WTC11 (cell line): Measurements from ENCODE around the gene COPZ1.

Source experiments
- CBFB ChIP-seq: sonication (generic); formaldehyde crosslinking; IDR thresholded peaks from 2 replicates; pipeline ENCODE4 v1.8.1; 2022; ENCODE audit warnings: mild to moderate bottlenecking, low read depth, missing genetic modification reagents
- CREB1 ChIP-seq: sonication (generic); formaldehyde crosslinking; IDR thresholded peaks from 2 replicates; pipeline ENCODE4 v1.8.0; 2023; ENCODE audit warnings: mild to moderate bottlenecking, missing genetic modification reagents
- ESRRA ChIP-seq: sonication (generic); formaldehyde crosslinking; IDR thresholded peaks from 2 replicates; pipeline ENCODE4 v1.8.1; 2022; ENCODE audit warnings: mild to moderate bottlenecking, missing genetic modification reagents, borderline replicate concordance
- ETV6 ChIP-seq: sonication (generic); formaldehyde crosslinking; IDR thresholded peaks from 2 replicates; pipeline ENCODE4 v1.8.1; 2022; ENCODE audit warnings: mild to moderate bottlenecking, missing genetic modification reagents
- FOXJ3 ChIP-seq: sonication (generic); formaldehyde crosslinking; IDR thresholded peaks from 2 replicates; pipeline ENCODE4 v1.9.0; 2021; ENCODE audit warnings: missing genetic modification reagents, mild to moderate bottlenecking, borderline replicate concordance
- PRDM15 ChIP-seq: sonication (generic); formaldehyde crosslinking; IDR thresholded peaks from 2 replicates; pipeline ENCODE4 v1.8.0; 2022; ENCODE audit warnings: missing genetic modification reagents
- SMAD3 ChIP-seq: sonication (generic); formaldehyde crosslinking; IDR thresholded peaks from 2 replicates; pipeline ENCODE4 v1.8.0; 2022; ENCODE audit warnings: missing genetic modification reagents, mild to moderate bottlenecking, borderline replicate concordance
- SP1 ChIP-seq: sonication (generic); formaldehyde crosslinking; conservative IDR thresholded peaks from 2 replicates; pipeline ENCODE4 v1.8.1; 2022; ENCODE audit warnings: missing genetic modification reagents
- ZNF121 ChIP-seq: sonication (generic); formaldehyde crosslinking; IDR thresholded peaks from 2 replicates; pipeline ENCODE4 v1.8.0; 2023; ENCODE audit warnings: missing genetic modification reagents
- ZNF416 ChIP-seq: fragments of 250-450 bp; sonication (Bioruptor Pico); IDR thresholded peaks from 2 replicates; pipeline ENCODE4 v1.9.0; 2021; ENCODE audit warnings: mild to moderate bottlenecking, inconsistent platforms
- ZNF423 ChIP-seq: fragments of 250-450 bp; sonication (Bioruptor Pico); IDR thresholded peaks from 2 replicates; pipeline ENCODE4 v2.1.2; 2022; ENCODE audit warnings: mild to moderate bottlenecking, moderate library complexity
- TF ChIP-seq, protein P1 (sequence below): fragments of 200-600 bp; IDR thresholded peaks from 2 replicates; pipeline ENCODE4 v1.8.0; 2022; ENCODE audit warnings: antibody characterized with exemption
- TF ChIP-seq, protein P2 (sequence below): sonication (generic); formaldehyde crosslinking; IDR thresholded peaks from 2 replicates; pipeline ENCODE4 v1.8.0; 2022; ENCODE audit warnings: mild to moderate bottlenecking, missing genetic modification reagents
- TF ChIP-seq, protein P3 (sequence below): sonication (generic); formaldehyde crosslinking; IDR thresholded peaks from 2 replicates; pipeline ENCODE4 v1.8.1; 2023; ENCODE audit warnings: mild to moderate bottlenecking, missing genetic modification reagents, borderline replicate concordance

DNA sequence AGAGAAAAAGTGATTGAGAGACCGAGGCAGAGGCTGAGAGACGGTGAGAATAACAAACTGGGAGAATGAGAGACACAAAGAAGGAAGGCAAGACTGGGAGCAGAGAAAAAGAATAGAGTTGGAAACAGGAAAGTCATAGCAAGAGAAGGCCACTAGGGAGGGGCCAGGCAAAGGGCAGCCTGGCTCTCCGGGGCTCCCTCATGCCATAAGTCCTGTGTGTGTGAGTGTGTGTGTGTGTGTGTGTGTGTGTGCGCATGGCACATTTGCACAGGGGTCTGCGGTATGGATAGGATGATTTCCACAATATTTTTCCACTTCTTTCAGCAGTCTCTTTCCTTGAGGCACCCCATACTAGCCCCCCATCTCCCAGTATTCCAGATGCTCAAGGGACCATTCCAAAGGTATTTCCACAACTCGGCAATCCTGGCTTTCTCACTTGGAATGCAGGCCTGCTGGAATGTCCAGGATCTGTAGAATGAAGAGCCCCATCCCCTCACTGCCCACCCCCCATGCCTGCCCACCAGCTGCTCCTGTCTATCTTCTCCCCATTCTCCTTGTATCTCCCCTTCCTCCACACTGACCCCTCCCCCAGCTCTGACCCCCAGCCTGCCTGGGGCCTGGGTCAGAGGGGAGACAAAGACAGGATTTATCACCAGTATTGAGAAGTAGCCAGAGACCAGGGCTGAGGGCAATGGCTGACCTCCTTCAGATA lies 30.3 kb downstream of the COPZ1 start:
- TF ChIP-seq, protein P1, sequence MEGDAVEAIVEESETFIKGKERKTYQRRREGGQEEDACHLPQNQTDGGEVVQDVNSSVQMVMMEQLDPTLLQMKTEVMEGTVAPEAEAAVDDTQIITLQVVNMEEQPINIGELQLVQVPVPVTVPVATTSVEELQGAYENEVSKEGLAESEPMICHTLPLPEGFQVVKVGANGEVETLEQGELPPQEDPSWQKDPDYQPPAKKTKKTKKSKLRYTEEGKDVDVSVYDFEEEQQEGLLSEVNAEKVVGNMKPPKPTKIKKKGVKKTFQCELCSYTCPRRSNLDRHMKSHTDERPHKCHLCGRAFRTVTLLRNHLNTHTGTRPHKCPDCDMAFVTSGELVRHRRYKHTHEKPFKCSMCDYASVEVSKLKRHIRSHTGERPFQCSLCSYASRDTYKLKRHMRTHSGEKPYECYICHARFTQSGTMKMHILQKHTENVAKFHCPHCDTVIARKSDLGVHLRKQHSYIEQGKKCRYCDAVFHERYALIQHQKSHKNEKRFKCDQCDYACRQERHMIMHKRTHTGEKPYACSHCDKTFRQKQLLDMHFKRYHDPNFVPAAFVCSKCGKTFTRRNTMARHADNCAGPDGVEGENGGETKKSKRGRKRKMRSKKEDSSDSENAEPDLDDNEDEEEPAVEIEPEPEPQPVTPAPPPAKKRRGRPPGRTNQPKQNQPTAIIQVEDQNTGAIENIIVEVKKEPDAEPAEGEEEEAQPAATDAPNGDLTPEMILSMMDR, result no peak
- no peak for TF ChIP-seq PRDM15 (CRISPR knock-in tag)
- no peak for TF ChIP-seq FOXJ3
- no peak for TF ChIP-seq SMAD3 (CRISPR knock-in tag)
- TF ChIP-seq CREB1 (CRISPR knock-in tag), result no peak
- no peak for TF ChIP-seq ETV6
- no peak for TF ChIP-seq ESRRA
- TF ChIP-seq, protein P2, sequence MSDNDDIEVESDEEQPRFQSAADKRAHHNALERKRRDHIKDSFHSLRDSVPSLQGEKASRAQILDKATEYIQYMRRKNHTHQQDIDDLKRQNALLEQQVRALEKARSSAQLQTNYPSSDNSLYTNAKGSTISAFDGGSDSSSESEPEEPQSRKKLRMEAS (CRISPR knock-in tag), result no peak
- no peak for TF ChIP-seq ZNF416 (CRISPR knock-in tag)
- TF ChIP-seq ZNF121 (CRISPR knock-in tag), result no peak
- TF ChIP-seq, protein P3, sequence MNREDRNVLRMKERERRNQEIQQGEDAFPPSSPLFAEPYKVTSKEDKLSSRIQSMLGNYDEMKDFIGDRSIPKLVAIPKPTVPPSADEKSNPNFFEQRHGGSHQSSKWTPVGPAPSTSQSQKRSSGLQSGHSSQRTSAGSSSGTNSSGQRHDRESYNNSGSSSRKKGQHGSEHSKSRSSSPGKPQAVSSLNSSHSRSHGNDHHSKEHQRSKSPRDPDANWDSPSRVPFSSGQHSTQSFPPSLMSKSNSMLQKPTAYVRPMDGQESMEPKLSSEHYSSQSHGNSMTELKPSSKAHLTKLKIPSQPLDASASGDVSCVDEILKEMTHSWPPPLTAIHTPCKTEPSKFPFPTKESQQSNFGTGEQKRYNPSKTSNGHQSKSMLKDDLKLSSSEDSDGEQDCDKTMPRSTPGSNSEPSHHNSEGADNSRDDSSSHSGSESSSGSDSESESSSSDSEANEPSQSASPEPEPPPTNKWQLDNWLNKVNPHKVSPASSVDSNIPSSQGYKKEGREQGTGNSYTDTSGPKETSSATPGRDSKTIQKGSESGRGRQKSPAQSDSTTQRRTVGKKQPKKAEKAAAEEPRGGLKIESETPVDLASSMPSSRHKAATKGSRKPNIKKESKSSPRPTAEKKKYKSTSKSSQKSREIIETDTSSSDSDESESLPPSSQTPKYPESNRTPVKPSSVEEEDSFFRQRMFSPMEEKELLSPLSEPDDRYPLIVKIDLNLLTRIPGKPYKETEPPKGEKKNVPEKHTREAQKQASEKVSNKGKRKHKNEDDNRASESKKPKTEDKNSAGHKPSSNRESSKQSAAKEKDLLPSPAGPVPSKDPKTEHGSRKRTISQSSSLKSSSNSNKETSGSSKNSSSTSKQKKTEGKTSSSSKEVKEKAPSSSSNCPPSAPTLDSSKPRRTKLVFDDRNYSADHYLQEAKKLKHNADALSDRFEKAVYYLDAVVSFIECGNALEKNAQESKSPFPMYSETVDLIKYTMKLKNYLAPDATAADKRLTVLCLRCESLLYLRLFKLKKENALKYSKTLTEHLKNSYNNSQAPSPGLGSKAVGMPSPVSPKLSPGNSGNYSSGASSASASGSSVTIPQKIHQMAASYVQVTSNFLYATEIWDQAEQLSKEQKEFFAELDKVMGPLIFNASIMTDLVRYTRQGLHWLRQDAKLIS, result no peak
- TF ChIP-seq CBFB, result no peak
- TF ChIP-seq ZNF423, result no peak
- no peak for TF ChIP-seq SP1 (CRISPR knock-in tag)
